ENCODE data around the gene CITED1.

- TF ChIP-seq, protein P1, sequence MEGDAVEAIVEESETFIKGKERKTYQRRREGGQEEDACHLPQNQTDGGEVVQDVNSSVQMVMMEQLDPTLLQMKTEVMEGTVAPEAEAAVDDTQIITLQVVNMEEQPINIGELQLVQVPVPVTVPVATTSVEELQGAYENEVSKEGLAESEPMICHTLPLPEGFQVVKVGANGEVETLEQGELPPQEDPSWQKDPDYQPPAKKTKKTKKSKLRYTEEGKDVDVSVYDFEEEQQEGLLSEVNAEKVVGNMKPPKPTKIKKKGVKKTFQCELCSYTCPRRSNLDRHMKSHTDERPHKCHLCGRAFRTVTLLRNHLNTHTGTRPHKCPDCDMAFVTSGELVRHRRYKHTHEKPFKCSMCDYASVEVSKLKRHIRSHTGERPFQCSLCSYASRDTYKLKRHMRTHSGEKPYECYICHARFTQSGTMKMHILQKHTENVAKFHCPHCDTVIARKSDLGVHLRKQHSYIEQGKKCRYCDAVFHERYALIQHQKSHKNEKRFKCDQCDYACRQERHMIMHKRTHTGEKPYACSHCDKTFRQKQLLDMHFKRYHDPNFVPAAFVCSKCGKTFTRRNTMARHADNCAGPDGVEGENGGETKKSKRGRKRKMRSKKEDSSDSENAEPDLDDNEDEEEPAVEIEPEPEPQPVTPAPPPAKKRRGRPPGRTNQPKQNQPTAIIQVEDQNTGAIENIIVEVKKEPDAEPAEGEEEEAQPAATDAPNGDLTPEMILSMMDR (IDR thresholded peaks at IDR 0.05; ENCODE audit: low read depth, low read length, poor library complexity, severe bottlenecking) = no peak
- no peak for TF ChIP-seq EZH2phosphoT487 (IDR thresholded peaks at IDR 0.05; ENCODE audit: borderline replicate concordance, low read length)
These were observed 34.5 kb downstream of the CITED1 start for GRCh38 chrX:72271091-72271788.

Data from DOHH2 (cell line).